HG03442 (cell line): ENCODE measurements around the gene TTC28.
"Not testable (repeated sequence)": the region's sequence is repeated elsewhere in the genome, so short reads cannot be mapped to it uniquely, and the experiment has no call there.

Source experiments
- ATAC-seq: cut with Tn5 transposase; IDR thresholded peaks from one replicate; pipeline ENCODE4 v1.9.1; 2021; ENCODE audit warnings: mild to moderate bottlenecking, moderate library complexity; ENCODE audit not compliant: unreplicated experiment

TTC28 gene

GRCh38 chr22:28208036-28208435 is 471.6 kb downstream of the TTC28 start:
- no peak for ATAC-seq

DNA sequence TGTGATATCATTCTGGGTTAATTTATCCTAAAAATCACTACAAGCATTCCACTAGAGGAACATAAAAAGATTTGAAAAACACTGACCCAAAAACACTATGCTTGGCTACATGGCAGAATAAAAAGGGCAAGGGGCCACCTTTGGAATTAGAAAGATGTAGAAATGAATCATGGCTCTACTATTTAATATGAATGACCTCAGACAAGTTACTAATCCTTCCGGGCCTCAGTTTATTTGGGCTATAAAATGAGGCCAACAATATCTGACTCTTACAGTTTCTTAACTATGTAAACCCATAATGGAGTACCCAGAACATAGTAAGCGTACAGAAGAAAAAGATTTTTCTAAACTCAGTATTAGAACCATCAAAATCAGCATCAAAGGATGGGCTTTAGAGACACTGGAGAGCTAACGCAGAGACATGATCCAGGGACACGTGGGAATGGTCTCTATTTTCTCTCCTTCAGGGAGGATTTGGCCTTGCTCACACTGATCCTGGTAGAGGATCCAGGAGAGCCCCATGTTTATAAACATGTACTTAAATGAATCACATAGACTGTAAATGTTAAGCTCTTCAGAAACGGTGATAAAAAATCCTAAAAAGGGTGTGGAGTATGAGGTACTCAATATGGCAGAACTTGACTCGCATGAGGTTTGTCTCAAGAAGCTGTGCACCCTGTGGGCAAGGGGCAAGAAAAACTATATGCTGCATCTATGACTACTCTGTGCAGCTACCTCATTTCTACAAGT is 472.2 kb downstream of the TTC28 start:
- no peak for ATAC-seq

DNA sequence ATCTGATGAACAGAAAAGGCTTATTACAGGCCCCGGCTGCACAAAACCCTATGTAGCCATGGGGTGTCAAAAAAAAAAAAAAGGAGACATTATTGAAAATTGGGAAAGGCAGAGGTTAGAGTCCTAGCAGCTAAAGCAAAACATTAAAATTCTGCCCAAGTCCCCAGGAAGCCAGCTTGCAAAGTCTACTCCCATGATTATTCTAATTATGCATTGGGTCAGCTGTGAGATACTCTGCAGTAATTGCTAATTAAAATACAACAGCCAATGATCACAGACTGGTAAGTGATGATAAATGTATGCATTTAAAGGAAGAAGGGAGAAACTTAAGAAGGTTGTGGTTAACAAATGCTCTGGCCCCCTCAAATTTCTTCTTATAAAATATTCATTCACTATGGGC is 473.7 kb downstream of the TTC28 start:
- ATAC-seq = no peak

- ATAC-seq = no peak
These were observed 475.3 kb downstream of the TTC28 start for GRCh38 chr22:28204382-28204781.

DNA sequence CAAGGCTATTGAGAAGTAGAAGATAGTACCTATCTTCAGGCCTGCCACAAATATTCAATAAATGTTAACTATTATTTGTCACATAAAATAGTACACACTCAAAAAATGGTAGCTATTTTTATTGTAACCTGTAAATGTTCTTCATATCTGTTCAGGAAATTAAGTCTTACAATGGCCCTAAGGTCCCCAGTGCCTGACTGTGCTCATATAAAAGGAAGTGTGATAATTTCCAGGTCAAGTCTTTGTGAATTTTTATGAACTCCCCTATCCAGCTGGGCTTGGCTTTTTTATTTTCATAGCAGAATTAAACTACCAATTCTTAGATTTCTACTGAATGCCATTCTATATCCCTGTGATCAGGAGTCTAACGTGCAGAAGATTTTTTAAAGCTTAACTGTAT is 476.4 kb downstream of the TTC28 start:
- no peak for ATAC-seq

DNA sequence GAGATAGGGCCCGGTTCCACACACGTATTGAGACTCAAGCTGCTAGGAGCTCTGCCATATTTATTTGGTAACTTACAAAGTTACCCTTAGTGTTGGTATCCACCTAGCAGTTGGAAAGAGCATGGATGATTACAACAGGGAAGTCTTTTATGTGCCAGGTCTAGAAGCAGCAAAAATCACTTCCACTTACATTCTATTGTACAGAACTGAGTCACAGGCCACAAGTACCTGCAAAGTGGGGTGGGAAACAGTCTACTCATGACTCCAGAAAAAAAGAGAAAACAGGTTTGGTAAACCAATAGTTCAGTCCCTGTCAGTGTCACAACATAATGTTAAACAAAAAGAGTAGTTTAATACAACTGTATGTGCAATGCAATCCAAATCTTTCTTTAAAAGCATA is 480.9 kb downstream of the TTC28 start:
- ATAC-seq = no peak

- not testable (repeated sequence) for ATAC-seq
These were observed 488.1 kb downstream of the TTC28 start for GRCh38 chr22:28191571-28191970.

DNA sequence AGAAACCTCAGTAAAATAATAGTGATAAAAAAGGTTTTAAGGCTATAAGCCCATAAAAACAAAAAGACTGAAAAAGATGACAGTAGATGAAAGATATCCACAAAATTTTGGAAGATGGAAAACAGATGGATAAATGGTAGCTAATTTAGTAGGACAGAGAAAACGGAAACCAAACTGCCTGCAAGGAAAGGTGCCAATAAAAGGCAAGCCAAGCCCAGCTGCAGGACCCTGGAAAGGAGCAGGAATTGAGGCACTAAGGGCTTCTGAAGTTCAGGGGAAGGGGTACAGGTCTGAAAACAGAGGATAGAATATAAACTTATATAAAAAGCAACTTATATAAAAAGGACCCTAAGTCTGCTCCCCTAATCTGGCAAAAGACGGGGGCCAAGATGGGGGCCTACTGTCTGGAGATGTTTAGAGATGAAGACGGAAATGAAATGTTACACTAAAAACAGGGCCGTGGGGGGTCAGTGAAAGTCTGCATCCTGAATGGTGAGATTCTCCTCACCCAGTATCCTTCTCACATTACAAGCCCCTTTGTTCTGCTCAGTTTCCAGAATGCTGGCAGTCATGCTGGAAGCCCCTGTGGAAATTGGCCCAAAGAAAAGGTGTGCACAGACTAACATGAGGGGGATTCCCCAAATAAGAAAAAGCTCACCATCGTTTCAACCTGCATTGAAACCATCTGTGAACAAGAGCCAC is 491.3 kb downstream of the TTC28 start:
- no peak for ATAC-seq

GRCh38 chr22:28187612-28188011 is 492.0 kb downstream of the TTC28 start:
- ATAC-seq = no peak

GRCh38 chr22:28186641-28187040 is 493.0 kb downstream of the TTC28 start:
- no peak for ATAC-seq

GRCh38 chr22:28185130-28185529 is 494.5 kb downstream of the TTC28 start:
- no peak for ATAC-seq

DNA sequence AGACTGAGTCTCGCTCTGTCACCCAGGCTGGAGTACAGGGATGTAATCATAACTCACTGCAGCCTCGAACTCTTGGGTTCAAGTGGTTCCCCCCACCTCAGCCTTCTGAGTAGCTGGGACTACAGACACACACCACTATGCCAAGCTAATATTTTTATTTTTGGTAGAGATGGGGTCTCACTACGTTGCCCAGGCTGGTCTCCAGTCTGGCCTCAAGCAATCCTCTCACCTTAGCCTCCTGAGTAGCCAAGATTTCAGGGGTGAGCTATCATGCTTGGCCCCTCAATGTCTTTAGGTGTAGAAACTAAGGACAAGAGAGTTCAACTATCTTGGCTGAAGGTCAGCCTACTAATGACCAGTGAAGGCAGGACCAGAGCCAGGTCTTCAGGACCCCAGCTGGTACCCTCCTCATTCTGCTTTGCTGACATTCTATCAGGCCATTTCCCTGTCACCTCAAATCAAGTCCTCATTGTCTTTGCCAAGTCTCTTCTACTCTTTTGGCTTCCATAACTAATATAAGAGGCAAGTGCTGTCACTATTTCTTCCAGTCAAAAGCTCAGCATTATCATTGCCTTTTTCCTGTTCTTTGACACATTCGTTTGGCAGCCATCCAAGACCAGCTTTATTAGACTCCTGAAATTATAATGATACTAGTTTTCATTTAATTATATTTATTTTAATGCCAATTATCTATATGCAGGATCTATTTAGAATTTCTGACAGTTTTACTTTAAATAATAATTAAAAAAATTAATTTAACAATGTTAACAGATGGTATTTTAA is 496.4 kb downstream of the TTC28 start:
- no peak for ATAC-seq

GRCh38 chr22:28180804-28181731 is 498.6 kb downstream of the TTC28 start:
- ATAC-seq = no peak

- ATAC-seq = no peak
These were observed 500.2 kb downstream of the TTC28 start for GRCh38 chr22:28179392-28179791.

DNA sequence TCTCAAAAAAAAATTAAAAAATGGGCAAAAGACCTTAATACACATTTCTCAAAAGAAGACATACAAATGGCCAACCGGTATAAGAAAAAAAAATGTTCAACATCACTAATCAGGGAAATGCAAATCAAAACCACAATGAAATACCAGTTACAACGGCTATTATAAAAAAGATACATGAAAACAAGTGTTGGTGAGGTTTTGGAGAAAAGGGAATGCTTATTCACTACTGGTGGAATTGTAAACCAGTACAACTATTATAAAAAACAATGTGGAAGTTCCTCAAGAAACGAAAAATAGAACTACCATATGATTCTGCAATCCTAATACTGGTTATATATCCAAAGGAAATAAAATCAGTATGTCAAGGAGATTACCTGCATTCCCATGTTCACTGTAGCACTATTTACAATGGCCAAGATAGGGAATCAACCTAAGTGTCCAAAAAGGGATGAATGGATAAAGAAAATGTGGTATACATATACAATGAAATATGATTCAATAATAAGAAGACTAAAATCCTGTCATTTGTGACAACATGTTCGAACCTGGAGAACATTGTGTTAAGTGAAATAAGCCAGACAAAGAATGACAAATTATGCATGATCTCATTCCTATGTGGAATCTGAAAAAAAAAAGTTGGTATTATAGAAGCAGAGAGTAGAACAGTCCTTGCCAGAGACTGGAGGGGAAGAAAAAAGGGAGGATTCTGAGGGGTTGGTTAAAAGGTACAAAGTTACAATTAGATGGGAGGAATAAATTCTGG is 503.7 kb downstream of the TTC28 start:
- ATAC-seq = no peak

DNA sequence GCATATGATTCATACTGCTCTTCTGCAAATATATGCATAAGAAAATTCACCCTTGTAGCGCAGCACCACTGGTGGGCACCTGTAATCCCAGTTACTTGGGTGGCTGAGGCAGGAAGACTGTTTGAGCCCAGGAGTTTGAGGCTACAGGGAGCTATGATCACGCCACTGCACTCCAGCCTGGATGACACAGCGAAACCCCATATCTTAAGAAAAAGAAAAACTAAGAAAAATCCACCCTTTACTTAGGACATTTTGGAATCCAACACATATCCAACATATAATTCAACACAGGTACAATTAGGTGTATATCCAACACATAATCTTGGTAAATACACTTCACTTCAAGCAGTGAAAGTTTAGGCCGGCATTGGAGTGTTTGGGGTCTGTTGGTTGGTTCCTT is 505.1 kb downstream of the TTC28 start:
- ATAC-seq = no peak

GRCh38 chr22:28172892-28173670 is 506.6 kb downstream of the TTC28 start:
- ATAC-seq = no peak

DNA sequence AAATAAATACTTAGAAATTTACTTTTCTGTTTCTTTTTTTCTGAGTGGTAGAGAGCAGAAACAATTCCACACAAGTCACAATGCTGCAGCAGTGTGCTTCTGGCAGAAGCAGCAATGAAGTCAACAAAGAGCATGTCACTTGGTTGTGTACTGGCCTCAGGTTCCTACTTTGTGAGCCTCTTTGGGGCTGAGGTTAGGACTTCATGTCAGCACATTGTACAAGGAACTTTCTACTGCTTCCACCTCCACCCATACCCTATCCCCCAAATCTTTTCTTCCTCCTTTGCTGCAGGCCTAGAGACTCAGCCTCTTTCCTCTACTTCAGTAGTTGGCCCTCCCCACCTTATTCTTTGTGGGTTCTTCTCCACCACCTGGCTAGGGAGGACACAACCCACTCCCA is 507.9 kb downstream of the TTC28 start:
- ATAC-seq = no peak

- no peak for ATAC-seq
These were observed 508.5 kb downstream of the TTC28 start for GRCh38 chr22:28171115-28171514.
